Activated CD4-positive, alpha-beta T cell treated with anti-CD3 and anti-CD28 coated beads, Interleukin-2, amount 10 ng/mL, durations not matched to agents 7 days and 5 days (primary cell): ENCODE measurements around the gene ZBTB34. TPM values are rescaled to one million over a fixed set of nuclear protein-coding genes. Genes with fewer than 3 reads are reported as not detected.
A peak's percentile ranks its signal among the peaks of the same experiment; 100 is the strongest.

Experiments used
- CTCF ChIA-PET: fragments of 350-600 bp; sonication (Branson Sonifier 250); formaldehyde crosslinking; loops from one replicate; lab custom pipeline; 2021; ENCODE audit warnings: antibody characterized with exemption; lab: Charles Lee
- POLR2A ChIA-PET: fragments of 350-600 bp; sonication (Branson Sonifier 250); formaldehyde crosslinking; loops from one replicate; lab custom pipeline; 2021; ENCODE audit warnings: antibody characterized with exemption; lab: Charles Lee
- DNase-seq: peaks from one replicate; pipeline ENCODE4 v3.0.0-alpha.2; 2020
- H3K27ac Mint-ChIP-seq: one replicate; pipeline ENCODE4 v1.8.0; 2021; ENCODE audit warnings: mild to moderate bottlenecking, moderate library complexity, mixed read lengths
- H3K27me3 Mint-ChIP-seq: one replicate; pipeline ENCODE4 v1.8.0; 2021; ENCODE audit warnings: mixed read lengths
- H3K36me3 Mint-ChIP-seq: one replicate; pipeline ENCODE4 v1.8.0; 2021; ENCODE audit warnings: low read depth, mixed read lengths
- H3K4me1 Mint-ChIP-seq: one replicate; pipeline ENCODE4 v1.8.0; 2021; ENCODE audit warnings: mixed read lengths
- H3K4me3 Mint-ChIP-seq: one replicate; pipeline ENCODE4 v1.8.0; 2021; ENCODE audit warnings: mild to moderate bottlenecking, moderate library complexity, mixed read lengths
- H3K9me3 Mint-ChIP-seq: one replicate; pipeline ENCODE4 v1.8.0; 2021; ENCODE audit warnings: mixed read lengths
- total RNA-seq, 2 experiments: library from RNA; stranded (reverse); gene quantifications; one replicate each; pipeline ENCODE4 v1.2.3, GENCODE V29; 2021

The ZBTB34 gene
- total RNA-seq, 2 experiments from 2014 or later: 8.3 to 8.7 TPM

- H3K4me3 Mint-ChIP-seq: no peak overlapping the region
- H3K4me1 Mint-ChIP-seq: peaks cover 37% of the 10 kb centered on the region
- H3K9me3 Mint-ChIP-seq: no peaks in the 10 kb centered on the region
- DNase-seq: no peak
- CTCF ChIA-PET: interaction anchor here (2.0 to 2.4 kb wide), 2 partner anchors 13 to 26 kb away, joined by 5 to 7 read pairs; no protein-coding TSS in a partner anchor
- peaks cover 46% of the 10 kb centered on the region for H3K36me3 Mint-ChIP-seq
- H3K27me3 Mint-ChIP-seq: no peaks in the 10 kb centered on the region
- POLR2A ChIA-PET: no interaction called here
- H3K27ac Mint-ChIP-seq: no peak overlapping the region
Measured at GRCh38 chr9:126832440-126832839, 28.0 kb upstream of the ZBTB34 start.

DNA sequence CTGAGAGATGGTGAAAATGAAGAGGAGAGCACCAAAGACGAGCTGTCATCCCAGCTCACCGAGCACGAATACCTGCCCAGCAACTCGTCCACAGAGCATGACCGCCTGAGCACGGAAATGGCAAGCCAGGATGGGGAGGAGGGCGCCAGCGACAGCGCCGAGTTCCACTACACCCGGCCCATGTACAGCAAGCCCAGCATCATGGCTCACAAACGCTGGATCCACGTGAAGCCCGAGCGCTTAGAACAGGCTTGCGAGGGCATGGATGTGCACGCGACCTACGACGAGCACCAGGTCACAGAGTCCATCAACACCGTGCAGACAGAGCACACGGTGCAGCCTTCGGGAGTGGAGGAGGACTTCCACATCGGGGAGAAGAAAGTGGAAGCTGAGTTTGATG, 27.4 kb upstream of the ZBTB34 start:
- H3K9me3 Mint-ChIP-seq: no peaks in the 10 kb centered on the region
- DNase-seq: no peak
- H3K27me3 Mint-ChIP-seq: no peaks in the 10 kb centered on the region
- no peak overlapping the region for H3K4me3 Mint-ChIP-seq
- ChIA-PET CTCF (interaction anchor here (2.0 kb wide), 1 partner anchor 27 kb away, joined by 5 read pairs; no protein-coding TSS in a partner anchor), POLR2A (no interaction called here)
- peaks cover 40% of the 10 kb centered on the region for H3K4me1 Mint-ChIP-seq
- H3K27ac Mint-ChIP-seq: no peak overlapping the region
- peaks cover 50% of the 10 kb centered on the region for H3K36me3 Mint-ChIP-seq

GRCh38 chr9:126833710-126834345, 26.6 kb upstream of the ZBTB34 start:
- no peaks in the 10 kb centered on the region for H3K9me3 Mint-ChIP-seq
- H3K27ac Mint-ChIP-seq: no peak overlapping the region
- no peak for DNase-seq
- H3K4me3 Mint-ChIP-seq: no peak overlapping the region
- CTCF ChIA-PET: interaction anchor here (0.6 to 2.0 kb wide), 2 partner anchors 28 to 469 kb away, joined by 3 to 5 read pairs; no protein-coding TSS in a partner anchor
- no peaks in the 10 kb centered on the region for H3K27me3 Mint-ChIP-seq
- H3K36me3 Mint-ChIP-seq: peaks cover 50% of the 10 kb centered on the region
- H3K4me1 Mint-ChIP-seq: peaks cover 41% of the 10 kb centered on the region
- POLR2A ChIA-PET: no interaction called here

GRCh38 chr9:126834672-126835071, 25.8 kb upstream of the ZBTB34 start:
- no peaks in the 10 kb centered on the region for H3K27me3 Mint-ChIP-seq
- DNase-seq: no peak
- H3K4me3 Mint-ChIP-seq: no peak overlapping the region
- POLR2A ChIA-PET: no interaction called here
- CTCF ChIA-PET: interaction anchor here (0.6 to 1.9 kb wide), 2 partner anchors 23 to 28 kb away, joined by 3 to 4 read pairs; no protein-coding TSS in a partner anchor
- peaks cover 52% of the 10 kb centered on the region for H3K36me3 Mint-ChIP-seq
- no peaks in the 10 kb centered on the region for H3K9me3 Mint-ChIP-seq
- H3K4me1 Mint-ChIP-seq: peaks cover 41% of the 10 kb centered on the region
- H3K27ac Mint-ChIP-seq: no peak overlapping the region

GRCh38 chr9:126836216-126836615, 24.2 kb upstream of the ZBTB34 start:
- Mint-ChIP-seq H3K9me3 (no peaks in the 10 kb centered on the region), H3K4me3 (no peak overlapping the region), H3K27ac (no peak overlapping the region), H3K27me3 (no peaks in the 10 kb centered on the region), H3K4me1 (peaks cover 29% of the 10 kb centered on the region), H3K36me3 (peaks cover 45% of the 10 kb centered on the region)
- DNase-seq: no peak
- POLR2A ChIA-PET: interaction anchor here (0.9 kb wide), 1 partner anchor 16 kb away, joined by 3 read pairs; no protein-coding TSS in a partner anchor
- CTCF ChIA-PET: interaction anchor here (1.9 kb wide), 1 partner anchor 29 kb away, joined by 4 read pairs; no protein-coding TSS in a partner anchor

DNA sequence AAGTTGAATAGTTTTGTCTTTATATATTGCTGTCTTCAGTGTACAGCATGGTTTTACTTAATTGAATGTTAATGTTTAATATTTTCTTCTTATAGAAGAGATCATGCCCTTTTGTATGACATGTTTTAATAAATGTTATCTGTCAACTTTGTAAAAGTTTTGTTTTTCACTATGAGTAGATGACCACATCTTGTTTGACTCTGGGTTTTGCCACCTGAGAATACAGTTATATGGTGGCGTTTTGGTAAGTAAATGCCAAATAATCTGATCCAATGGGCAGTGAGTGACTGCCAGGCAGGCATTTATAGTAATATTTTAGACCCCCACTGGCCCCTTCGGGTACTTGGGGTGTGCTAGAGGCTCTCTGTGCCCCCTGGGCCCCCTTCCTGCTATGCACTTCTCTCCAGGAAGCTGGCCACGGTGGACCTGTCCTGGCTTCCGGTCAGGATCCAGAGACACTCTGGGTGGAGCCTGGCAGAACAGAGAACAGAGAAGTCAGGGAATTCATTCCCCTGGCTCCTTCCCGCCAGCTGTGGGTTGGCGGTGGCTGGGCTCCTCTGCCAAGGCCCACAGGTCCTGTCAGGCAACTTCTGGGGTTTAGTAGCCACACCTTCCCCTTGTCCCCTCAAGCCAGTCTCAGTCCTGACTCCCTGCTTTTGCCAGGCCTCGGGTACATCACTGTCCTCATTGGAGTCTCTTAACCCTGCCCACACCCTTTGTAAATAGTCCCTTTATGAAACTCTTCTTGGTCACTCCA, 22.2 kb upstream of the ZBTB34 start:
- Mint-ChIP-seq H3K4me3 (no peak overlapping the region), H3K9me3 (no peaks in the 10 kb centered on the region), H3K4me1 (peaks cover 28% of the 10 kb centered on the region), H3K27ac (no peak overlapping the region), H3K36me3 (peaks cover 33% of the 10 kb centered on the region), H3K27me3 (no peaks in the 10 kb centered on the region)
- POLR2A ChIA-PET: no interaction called here
- CTCF ChIA-PET: no interaction called here
- no peak for DNase-seq

DNA sequence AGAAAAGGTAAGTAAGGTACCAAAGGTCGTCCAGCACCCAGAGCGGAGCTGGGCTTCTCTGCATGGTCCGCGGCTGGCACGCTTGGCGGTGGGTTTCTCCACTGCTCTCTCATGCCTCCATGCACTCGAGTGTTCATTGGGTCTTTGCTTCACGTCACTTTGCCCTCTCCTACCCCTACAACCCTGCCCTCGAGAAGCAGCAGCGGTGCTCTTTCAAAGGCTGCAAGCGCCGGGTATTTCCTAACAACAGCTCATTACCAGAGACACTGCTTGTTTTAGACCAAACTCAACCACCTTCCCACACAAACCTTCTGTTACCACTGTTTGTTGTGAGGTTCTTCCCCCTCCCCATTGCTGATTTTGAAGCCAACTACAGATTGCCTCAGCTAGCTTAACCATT, 21.5 kb upstream of the ZBTB34 start:
- DNase-seq: no peak

GRCh38 chr9:126839301-126839700, 21.1 kb upstream of the ZBTB34 start:
- Mint-ChIP-seq H3K27me3 (no peaks in the 10 kb centered on the region), H3K9me3 (no peaks in the 10 kb centered on the region), H3K4me1 (peaks cover 25% of the 10 kb centered on the region), H3K27ac (peak overlapping the region; percentile 25), H3K36me3 (peaks cover 23% of the 10 kb centered on the region), H3K4me3 (no peak overlapping the region)
- ChIA-PET CTCF (interaction anchor here (1.1 kb wide), 2 partner anchors 9 to 10 kb away, joined by 3 to 5 read pairs; no protein-coding TSS in a partner anchor), POLR2A (no interaction called here)
- DNase-seq: no peak

More for the DNA sequence above, 21.5 kb upstream of the ZBTB34 start:
- Mint-ChIP-seq H3K36me3 (peaks cover 27% of the 10 kb centered on the region), H3K9me3 (no peaks in the 10 kb centered on the region), H3K4me1 (peaks cover 25% of the 10 kb centered on the region), H3K4me3 (no peak overlapping the region), H3K27me3 (no peaks in the 10 kb centered on the region), H3K27ac (peak overlapping the region; percentile 25)
- POLR2A ChIA-PET: no interaction called here
- CTCF ChIA-PET: interaction anchor here (1.1 kb wide), 1 partner anchor 10 kb away, joined by 3 read pairs; no protein-coding TSS in a partner anchor

- no peak for DNase-seq
- Mint-ChIP-seq H3K27me3 (no peaks in the 10 kb centered on the region), H3K4me3 (no peak overlapping the region), H3K27ac (no peak overlapping the region), H3K4me1 (peaks cover 15% of the 10 kb centered on the region), H3K36me3 (peaks cover 6% of the 10 kb centered on the region), H3K9me3 (no peaks in the 10 kb centered on the region)
- ChIA-PET CTCF (interaction anchor here (0.6 to 1.0 kb wide), 3 partner anchors 14 to 123 kb away, joined by 3 to 4 read pairs (median 4); no protein-coding TSS in a partner anchor), POLR2A (no interaction called here)
Measured at GRCh38 chr9:126842220-126842842, 18.1 kb upstream of the ZBTB34 start.

- H3K27me3 Mint-ChIP-seq: no peaks in the 10 kb centered on the region
- H3K4me3 Mint-ChIP-seq: no peak overlapping the region
- ChIA-PET POLR2A (no interaction called here), CTCF (interaction anchor here (0.7 to 1.0 kb wide), 2 partner anchors 14 to 18 kb away, joined by 3 to 4 read pairs; no protein-coding TSS in a partner anchor)
- H3K36me3 Mint-ChIP-seq: peaks cover 2% of the 10 kb centered on the region
- H3K9me3 Mint-ChIP-seq: no peaks in the 10 kb centered on the region
- H3K27ac Mint-ChIP-seq: no peak overlapping the region
- DNase-seq: no peak
- H3K4me1 Mint-ChIP-seq: peaks cover 11% of the 10 kb centered on the region
Measured at GRCh38 chr9:126842977-126843799, 17.3 kb upstream of the ZBTB34 start.

GRCh38 chr9:126844085-126844484, 16.4 kb upstream of the ZBTB34 start:
- Mint-ChIP-seq H3K4me1 (peaks cover 5% of the 10 kb centered on the region), H3K27ac (no peak overlapping the region), H3K27me3 (no peaks in the 10 kb centered on the region), H3K36me3 (no peaks in the 10 kb centered on the region), H3K9me3 (no peaks in the 10 kb centered on the region), H3K4me3 (no peak overlapping the region)
- CTCF ChIA-PET: no interaction called here
- DNase-seq: no peak
- POLR2A ChIA-PET: no interaction called here

DNA sequence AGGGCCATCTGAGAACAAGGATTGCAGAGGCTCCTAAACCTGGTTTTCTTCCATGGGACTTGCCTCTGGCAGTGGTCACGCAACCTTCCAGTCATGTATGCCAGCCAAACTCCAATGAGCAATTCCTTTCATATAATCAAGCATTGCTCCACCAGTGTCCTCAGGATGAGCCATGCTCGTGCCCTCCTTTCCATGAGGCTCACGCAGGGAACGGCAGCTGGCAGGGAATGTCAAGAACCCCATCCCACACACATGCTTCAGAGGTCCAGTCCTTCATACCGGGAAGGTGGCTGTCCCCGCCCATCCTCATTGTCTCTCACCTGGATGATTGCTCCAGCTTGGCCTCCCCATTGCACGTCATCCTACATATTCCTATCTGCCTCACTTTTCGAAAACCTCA, 13.4 kb upstream of the ZBTB34 start:
- Mint-ChIP-seq H3K4me3 (no peak overlapping the region), H3K27me3 (peaks cover 9% of the 10 kb centered on the region), H3K27ac (no peak overlapping the region), H3K9me3 (no peaks in the 10 kb centered on the region), H3K36me3 (no peaks in the 10 kb centered on the region), H3K4me1 (no peaks in the 10 kb centered on the region)
- no peak for DNase-seq
- CTCF ChIA-PET: interaction anchor here (0.6 to 1.6 kb wide), 5 partner anchors 11 to 66 kb away, joined by 3 to 5 read pairs (median 3); no protein-coding TSS in a partner anchor
- POLR2A ChIA-PET: no interaction called here
